ENCODE measurements around the gene TCAIM. TPM values are rescaled to one million over a fixed set of nuclear protein-coding genes. Genes with fewer than 3 reads are reported as not detected.

Gene TCAIM
- total and polyA plus RNA-seq, 10 of the 15 experiments (the other 5 are each of a cell fraction or from before 2014, with no cell fraction given): 14.5 to 22.9 (median 17.8) TPM

GRCh38 chr3:44412365-44412764, 73.8 kb downstream of the TCAIM start:
- no peak for FAIRE-seq
- no peaks in the 10 kb centered on the region for H3K4me1 ChIP-seq (ENCODE audit: control insufficient read depth, insufficient read depth, low read length)
- H3K9me3 ChIP-seq (replicated peaks; ENCODE audit: control insufficient read depth, insufficient read depth, low read length): no peaks in the 10 kb centered on the region
- SMC1A ChIA-PET (ENCODE audit: uncharacterized antibody, unreplicated experiment): interaction anchor here (0.6 kb wide), 1 partner anchor 477 kb away, joined by 3 read pairs; no protein-coding TSS in a partner anchor
- no peaks in the 10 kb centered on the region for H3K79me2 ChIP-seq (ENCODE audit: control insufficient read depth, insufficient read depth, low read length)
- RAD21 ChIA-PET (ENCODE audit: unreplicated experiment): no interaction called here
- H4K20me1 ChIP-seq (ENCODE audit: control insufficient read depth, insufficient read depth): no peaks in the 10 kb centered on the region
- no peak overlapping the region for H3K27ac ChIP-seq (ENCODE audit: control insufficient read depth, insufficient read depth)
- ATAC-seq: no peak
- no TSS peak for BruUV-seq (replicated peaks)
- no peak overlapping the region for H3K4me3 ChIP-seq
- DNase-seq (ENCODE audit: low read depth, low spot score): no peak
- H3K4me2 ChIP-seq (ENCODE audit: control insufficient read depth, insufficient read depth): no peak overlapping the region
- POLR2A ChIA-PET: no interaction called here
- intact Hi-C loops (cut with micrococcal nuclease; ENCODE audit: unreplicated experiment): no loop called here
- no peak overlapping the region for H3K9ac ChIP-seq (ENCODE audit: control insufficient read depth, insufficient read depth, low read length)
- H2AFZ ChIP-seq (ENCODE audit: control insufficient read depth, low read depth, low read length): no peak overlapping the region
- no peaks in the 10 kb centered on the region for H3K27me3 ChIP-seq (replicated peaks in 1 of 2; ENCODE audit: control insufficient read depth in 2 of 2, insufficient read depth in 2 of 2, low read length in 1 of 2)
- CTCF ChIA-PET: no interaction called here
- in situ Hi-C loops (cut with MboI): no loop called here
- no peaks in the 10 kb centered on the region for H3K36me3 ChIP-seq (ENCODE audit: control insufficient read depth in 2 of 2, insufficient read depth in 2 of 2, low read length in 1 of 2)
- WGBS (ENCODE audit: insufficient coverage, insufficient replicate concordance, low lambda C conversion rate, missing lambda C conversion rate): 70% methylated on average over 10 of the region's 10 CpGs
- TF ChIP-seq PML (IDR thresholded peaks at IDR 0.05; ENCODE audit: low read length) (no peak), NFIC (IDR thresholded peaks at IDR 0.05; ENCODE audit: low read depth, low read length) (no peak), BACH1 (IDR thresholded peaks at IDR 0.05; ENCODE audit: borderline replicate concordance) (no peak), MEF2A (IDR thresholded peaks at IDR 0.05; ENCODE audit: insufficient read depth, low read depth, low read length) (no peak), USF2 (IDR thresholded peaks at IDR 0.05; ENCODE audit: borderline replicate concordance, low read depth, low read length) (no peak), EP300 (IDR thresholded peaks at IDR 0.05; ENCODE audit: borderline replicate concordance in 1 of 2, control insufficient read depth in 1 of 2, low read depth in 2 of 2, low read length in 2 of 2) (no peak), PBX3 (IDR thresholded peaks at IDR 0.05; ENCODE audit: insufficient replicate concordance, low read depth, low read length) (no peak), KAT2A (conservative IDR thresholded peaks at IDR 0.05; ENCODE audit: control insufficient read depth, low read depth, low read length) (no peak), NR2C2 (IDR thresholded peaks at IDR 0.05; ENCODE audit: borderline replicate concordance, control insufficient read depth, insufficient read length, low read depth) (no peak), ZNF274 (IDR thresholded peaks at IDR 0.05; ENCODE audit: insufficient read depth, insufficient read length) (no peak), CEBPZ (IDR thresholded peaks at IDR 0.05; ENCODE audit: low read depth, low read length) (no peak), ATF7 (IDR thresholded peaks at IDR 0.05; ENCODE audit: low read depth) (no peak), KDM1A (IDR thresholded peaks at IDR 0.05; ENCODE audit: borderline replicate concordance) (no peak), SMARCA5 (IDR thresholded peaks at IDR 0.05) (no peak), EED (IDR thresholded peaks at IDR 0.05; ENCODE audit: low read depth) (no peak), SRF (IDR thresholded peaks at IDR 0.05; ENCODE audit: low read depth in 2 of 2, low read length in 2 of 2) (no peak)

All from GM12878 (cell line).